Measurements from ENCODE around the gene VAV1. TPM values are rescaled to one million over a fixed set of nuclear protein-coding genes. Genes with fewer than 3 reads are reported as not detected.

Gene VAV1
- total and polyA plus RNA-seq, 7 experiments from 2014 or later, result 26.2 to 132 (median 97.2) TPM

GRCh38 chr19:6801485-6802086 lies 29.1 kb downstream of the VAV1 start:
- DNase-seq (peak; percentile 58 to 90 (median 85)), ATAC-seq (peak; percentile 78)
- Histone ChIP-seq H3K4me3 (ENCODE audit: low read length) (peak overlapping the region; percentile 67), H3K9me3 (ENCODE audit: control insufficient read depth in 2 of 3, low read length in 3 of 3) (no peaks in the 10 kb centered on the region), H3K4me1 (ENCODE audit: control insufficient read depth in 2 of 2, insufficient read depth in 2 of 2, low read length in 2 of 2) (peaks cover 28 to 35% of the 10 kb centered on the region in 2 donors), H3K27me3 (ENCODE audit: control insufficient read depth in 2 of 2, insufficient read depth in 2 of 2, low read length in 2 of 2) (no peaks in the 10 kb centered on the region), H3K27ac (ENCODE audit: low read depth, low read length) (peak overlapping the region; percentile 85), H3K36me3 (ENCODE audit: control insufficient read depth in 2 of 3, insufficient read depth in 3 of 3, low read length in 3 of 3) (no peaks in the 10 kb centered on the region)
- Mint-ChIP-seq H3K27ac (peak overlapping the region; percentile 93 to 99 (median 97)), H3K36me3 (peaks cover 2 to 35% (median 5%) of the 10 kb centered on the region in 5 donors), H3K9me3 (peaks cover 0 to under 1% (median 0%) of the 10 kb centered on the region in 11 donors), H3K4me1 (peaks cover 46 to 85% (median 68%) of the 10 kb centered on the region in 7 donors), H3K27me3 (no peaks in the 10 kb centered on the region), H3K4me3 (peak overlapping the region; percentile 87 to 99 (median 94))
- CTCF ChIA-PET, result interaction anchor here (0.9 to 2.2 kb wide), 3 partner anchors 22 to 34 kb away, joined by 3 to 7 read pairs (median 5); partner anchors contain the start of genes SH2D3A and VAV1
- POLR2A ChIA-PET, result interaction anchor here (0.9 to 4.2 kb wide), 16 partner anchors 8 to 75 kb away, joined by 3 to 53 read pairs (median 8); partner anchors contain the start of genes GPR108, SH2D3A, TRIP10 and VAV1
- intact Hi-C loops (cut with micrococcal nuclease), result loop anchor here (1.0 to 5.0 kb wide), 11 partner anchors 8 to 396 kb away; partner anchors contain the start of genes GPR108 (in 2 of the 2), SH2D3A (in 2 of the 2) and VAV1 (in 2 of the 2)

DNA sequence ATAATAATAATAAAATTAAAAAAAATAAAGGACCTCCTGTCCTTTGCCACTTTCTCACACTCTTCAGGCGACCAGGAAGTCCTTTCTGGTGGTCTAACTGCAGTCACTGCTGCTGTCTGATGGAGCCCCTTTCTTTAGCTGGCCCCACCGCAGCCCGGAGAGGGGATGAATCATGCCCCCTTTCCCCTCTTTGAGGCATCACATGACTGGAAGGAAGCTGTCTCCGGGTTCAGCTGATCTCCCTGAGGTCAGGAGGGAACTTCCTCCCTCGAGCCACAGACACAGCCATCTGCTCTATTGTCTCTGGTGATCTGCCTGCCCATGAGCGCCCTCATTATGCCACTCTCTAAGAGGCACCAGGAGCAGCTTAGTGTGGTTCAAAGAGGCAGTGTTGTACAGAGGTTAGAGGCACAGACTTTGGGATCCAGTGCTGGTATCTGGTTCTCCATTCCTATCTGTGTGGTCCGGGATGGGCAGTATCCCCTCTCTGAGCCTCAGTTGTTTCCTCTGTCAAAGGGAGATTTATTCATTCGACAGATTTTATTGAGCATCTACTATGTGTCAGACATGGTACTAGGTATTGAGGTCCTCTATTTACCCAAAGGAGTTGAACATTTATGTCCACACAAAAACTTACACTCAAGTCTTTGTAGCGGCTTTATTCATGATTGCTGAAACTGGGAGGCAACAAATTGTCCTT lies 30.0 kb downstream of the VAV1 start:
- peak; percentile 80 for ATAC-seq
- no peaks in the 10 kb centered on the region for H3K27me3 Mint-ChIP-seq
- POLR2A ChIA-PET, result interaction anchor here (1.4 to 4.2 kb wide), 8 partner anchors 10 to 64 kb away, joined by 3 to 26 read pairs (median 11); partner anchors contain the start of genes GPR108, SH2D3A and VAV1
- peaks cover 0 to 38% (median 3%) of the 10 kb centered on the region in 5 donors for H3K36me3 Mint-ChIP-seq
- no peaks in the 10 kb centered on the region for H3K36me3 ChIP-seq (ENCODE audit: control insufficient read depth in 2 of 3, insufficient read depth in 3 of 3, low read length in 3 of 3)
- peaks cover 45 to 84% (median 66%) of the 10 kb centered on the region in 7 donors for H3K4me1 Mint-ChIP-seq
- no peaks in the 10 kb centered on the region for H3K9me3 ChIP-seq (ENCODE audit: control insufficient read depth in 2 of 3, low read length in 3 of 3)
- H3K4me3 ChIP-seq (ENCODE audit: low read length), result peak overlapping the region; percentile 35
- H3K4me1 ChIP-seq (ENCODE audit: control insufficient read depth in 2 of 2, insufficient read depth in 2 of 2, low read length in 2 of 2), result peaks cover 28 to 31% of the 10 kb centered on the region in 2 donors
- H3K27ac ChIP-seq (ENCODE audit: low read depth, low read length), result peak overlapping the region; percentile 77
- H3K27ac Mint-ChIP-seq, result peak overlapping the region; percentile 89 to 97 (median 94)
- CTCF ChIA-PET, result interaction anchor here (0.8 to 2.2 kb wide), 5 partner anchors 11 to 66 kb away, joined by 3 to 5 read pairs (median 5); partner anchors contain the start of genes SH2D3A and VAV1
- no peaks in the 10 kb centered on the region for H3K27me3 ChIP-seq (ENCODE audit: control insufficient read depth in 2 of 2, insufficient read depth in 2 of 2, low read length in 2 of 2)
- H3K4me3 Mint-ChIP-seq, result peak overlapping the region; percentile 73 to 99 (median 93)
- intact Hi-C loops (cut with micrococcal nuclease), result loop anchor here (1.0 to 5.0 kb wide), 4 partner anchors 12 to 395 kb away; no protein-coding TSS in a partner anchor
- peak in 7 of 9 donors; percentile 15 to 78 (median 40) for DNase-seq
- no peaks in the 10 kb centered on the region for H3K9me3 Mint-ChIP-seq

DNA sequence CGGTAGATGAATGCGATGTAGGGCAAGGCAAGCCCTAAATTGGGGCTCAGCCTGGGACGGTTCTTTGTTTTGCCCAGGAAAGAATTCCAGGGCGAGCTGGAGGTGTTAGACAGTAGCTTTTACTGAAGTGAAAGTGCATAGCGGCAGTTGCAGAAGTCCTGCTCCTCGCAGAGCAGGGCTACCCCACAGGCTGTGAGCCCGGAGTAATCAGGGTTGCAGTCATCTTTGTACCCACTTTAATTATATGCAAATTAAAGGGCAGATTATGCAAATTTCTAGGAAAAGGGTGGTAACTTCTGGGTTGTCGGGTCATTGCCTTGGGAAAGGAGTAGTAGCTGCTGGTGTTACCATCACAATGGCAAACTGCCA lies 30.5 kb downstream of the VAV1 start:
- Mint-ChIP-seq H3K27ac (peak overlapping the region; percentile 89 to 97 (median 94)), H3K4me1 (peaks cover 45 to 80% (median 66%) of the 10 kb centered on the region in 7 donors), H3K9me3 (no peaks in the 10 kb centered on the region), H3K27me3 (no peaks in the 10 kb centered on the region), H3K36me3 (peaks cover 0 to 38% (median 3%) of the 10 kb centered on the region in 5 donors), H3K4me3 (peak overlapping the region; percentile 73 to 99 (median 93))
- Histone ChIP-seq H3K9me3 (ENCODE audit: control insufficient read depth in 2 of 3, low read length in 3 of 3) (no peaks in the 10 kb centered on the region), H3K27me3 (ENCODE audit: control insufficient read depth in 2 of 2, insufficient read depth in 2 of 2, low read length in 2 of 2) (no peaks in the 10 kb centered on the region), H3K4me1 (ENCODE audit: control insufficient read depth in 2 of 2, insufficient read depth in 2 of 2, low read length in 2 of 2) (peaks cover 28 to 31% of the 10 kb centered on the region in 2 donors), H3K4me3 (ENCODE audit: low read length) (no peak overlapping the region), H3K36me3 (ENCODE audit: control insufficient read depth in 2 of 3, insufficient read depth in 3 of 3, low read length in 3 of 3) (no peaks in the 10 kb centered on the region), H3K27ac (ENCODE audit: low read depth, low read length) (peak overlapping the region; percentile 77)
- intact Hi-C loops (cut with micrococcal nuclease), result loop anchor here (2.0 to 5.0 kb wide), 3 partner anchors 34 to 394 kb away; no protein-coding TSS in a partner anchor
- DNase-seq (no peak), ATAC-seq (no peak)
- CTCF ChIA-PET, result interaction anchor here (0.8 to 1.5 kb wide), 4 partner anchors 11 to 67 kb away, joined by 3 to 5 read pairs (median 4); partner anchors contain the start of gene VAV1
- POLR2A ChIA-PET, result interaction anchor here (1.3 to 4.2 kb wide), 8 partner anchors 10 to 65 kb away, joined by 3 to 26 read pairs (median 9); partner anchors contain the start of genes GPR108, SH2D3A and VAV1

DNA sequence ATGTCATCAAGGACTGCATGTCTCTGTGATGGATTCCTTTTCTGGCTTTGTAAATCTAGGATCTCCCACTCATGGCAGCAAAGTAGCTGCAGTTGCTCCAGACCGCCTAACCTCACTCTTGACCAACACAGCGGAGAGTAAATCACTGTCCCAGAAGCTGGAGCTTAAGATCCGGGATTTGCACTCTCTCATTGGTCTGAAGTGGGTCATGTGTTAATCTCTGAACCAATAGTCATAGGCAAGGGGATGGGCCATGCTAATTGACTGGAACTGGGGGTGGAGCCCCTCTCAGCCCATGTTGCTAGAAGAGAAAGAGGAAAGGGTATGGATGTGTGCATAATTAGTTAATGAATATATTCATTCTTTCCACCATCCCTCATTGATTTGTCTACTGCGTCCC lies 34.0 kb downstream of the VAV1 start:
- Mint-ChIP-seq H3K4me3 (peak overlapping the region in 1 of 10 donors; percentile 34), H3K36me3 (peaks cover 0 to 35% (median 18%) of the 10 kb centered on the region in 5 donors), H3K27ac (peak overlapping the region in 5 of 9 donors; percentile 3 to 66 (median 58)), H3K4me1 (peaks cover 38 to 78% (median 57%) of the 10 kb centered on the region in 7 donors), H3K27me3 (no peaks in the 10 kb centered on the region), H3K9me3 (peaks cover 0 to 5% (median 0%) of the 10 kb centered on the region in 11 donors)
- DNase-seq (no peak), ATAC-seq (no peak)
- peaks cover 0 to 4% (median 0%) of the 10 kb centered on the region in 3 experiments for H3K36me3 ChIP-seq (ENCODE audit: control insufficient read depth in 2 of 3, insufficient read depth in 3 of 3, low read length in 3 of 3)
- no peak overlapping the region for H3K4me3 ChIP-seq (ENCODE audit: low read length)
- H3K4me1 ChIP-seq (ENCODE audit: control insufficient read depth in 2 of 2, insufficient read depth in 2 of 2, low read length in 2 of 2), result peaks cover 11% of the 10 kb centered on the region in 2 donors
- CTCF ChIA-PET, result interaction anchor here (0.5 to 0.6 kb wide), 2 partner anchors 23 to 34 kb away, joined by 3 to 4 read pairs; no protein-coding TSS in a partner anchor
- H3K27me3 ChIP-seq (ENCODE audit: control insufficient read depth in 2 of 2, insufficient read depth in 2 of 2, low read length in 2 of 2), result no peaks in the 10 kb centered on the region
- no peak overlapping the region for H3K27ac ChIP-seq (ENCODE audit: low read depth, low read length)
- H3K9me3 ChIP-seq (ENCODE audit: control insufficient read depth in 2 of 3, low read length in 3 of 3), result no peaks in the 10 kb centered on the region
- POLR2A ChIA-PET, result interaction anchor here (0.8 kb wide), 1 partner anchor 34 kb away, joined by 3 read pairs; the partner anchor contains the start of gene VAV1
- intact Hi-C loops (cut with micrococcal nuclease), result no loop called here

GRCh38 chr19:6807291-6807690 lies 34.8 kb downstream of the VAV1 start:
- H3K4me1 ChIP-seq (ENCODE audit: control insufficient read depth in 2 of 2, insufficient read depth in 2 of 2, low read length in 2 of 2), result peaks cover 10 to 14% of the 10 kb centered on the region in 2 donors
- ATAC-seq, result no peak
- H3K4me3 ChIP-seq (ENCODE audit: low read length), result no peak overlapping the region
- POLR2A ChIA-PET, result no interaction called here
- peaks cover 0 to 5% (median 0%) of the 10 kb centered on the region in 3 experiments for H3K36me3 ChIP-seq (ENCODE audit: control insufficient read depth in 2 of 3, insufficient read depth in 3 of 3, low read length in 3 of 3)
- intact Hi-C loops (cut with micrococcal nuclease), result no loop called here
- H3K27me3 ChIP-seq (ENCODE audit: control insufficient read depth in 2 of 2, insufficient read depth in 2 of 2, low read length in 2 of 2), result no peaks in the 10 kb centered on the region
- DNase-seq, result no peak
- CTCF ChIA-PET, result no interaction called here
- Mint-ChIP-seq H3K9me3 (peaks cover 0 to 5% (median 0%) of the 10 kb centered on the region in 11 donors), H3K36me3 (peaks cover 0 to 41% (median 24%) of the 10 kb centered on the region in 5 donors), H3K27ac (peak overlapping the region in 6 of 9 donors; percentile 3 to 87 (median 68)), H3K27me3 (no peaks in the 10 kb centered on the region), H3K4me3 (peak overlapping the region in 1 of 10 donors; percentile 14), H3K4me1 (peaks cover 36 to 81% (median 59%) of the 10 kb centered on the region in 7 donors)
- H3K9me3 ChIP-seq (ENCODE audit: control insufficient read depth in 2 of 3, low read length in 3 of 3), result no peaks in the 10 kb centered on the region
- H3K27ac ChIP-seq (ENCODE audit: low read depth, low read length), result no peak overlapping the region

DNA sequence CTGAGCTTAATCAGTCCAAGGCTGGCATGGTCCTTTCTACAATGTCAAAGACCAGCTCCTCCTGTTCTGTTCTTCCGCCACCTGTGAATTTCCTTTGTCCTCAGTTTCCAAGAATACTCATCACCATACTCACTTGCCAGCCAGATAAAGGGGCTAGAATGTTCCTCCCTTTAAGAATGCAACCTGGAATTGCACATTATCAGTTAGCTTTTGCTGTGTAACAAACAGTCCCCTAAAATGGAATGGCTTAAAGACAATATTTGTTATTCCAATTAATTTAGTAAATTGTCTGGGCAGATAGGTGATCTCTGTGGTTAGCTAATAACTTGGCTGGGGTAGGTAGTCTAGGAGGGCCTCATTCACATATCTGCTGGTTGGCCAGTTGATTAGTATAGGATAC lies 36.0 kb downstream of the VAV1 start:
- CTCF ChIA-PET, result interaction anchor here (1.5 kb wide), 1 partner anchor 55 kb away, joined by 5 read pairs; no protein-coding TSS in a partner anchor
- Histone ChIP-seq H3K36me3 (ENCODE audit: control insufficient read depth in 2 of 3, insufficient read depth in 3 of 3, low read length in 3 of 3) (peaks cover 0 to 5% (median 0%) of the 10 kb centered on the region in 3 experiments), H3K4me3 (ENCODE audit: low read length) (no peak overlapping the region), H3K27ac (ENCODE audit: low read depth, low read length) (no peak overlapping the region), H3K9me3 (ENCODE audit: control insufficient read depth in 2 of 3, low read length in 3 of 3) (no peaks in the 10 kb centered on the region), H3K27me3 (ENCODE audit: control insufficient read depth in 2 of 2, insufficient read depth in 2 of 2, low read length in 2 of 2) (no peaks in the 10 kb centered on the region), H3K4me1 (ENCODE audit: control insufficient read depth in 2 of 2, insufficient read depth in 2 of 2, low read length in 2 of 2) (peaks cover 9 to 10% of the 10 kb centered on the region in 2 donors)
- H3K4me1 Mint-ChIP-seq, result peaks cover 38 to 82% (median 59%) of the 10 kb centered on the region in 7 donors
- intact Hi-C loops (cut with micrococcal nuclease), result no loop called here
- peak overlapping the region in 3 of 10 donors; percentile 18 to 50 (median 18) for H3K4me3 Mint-ChIP-seq
- peaks cover 0 to 44% (median 28%) of the 10 kb centered on the region in 5 donors for H3K36me3 Mint-ChIP-seq
- H3K27ac Mint-ChIP-seq, result peak overlapping the region in 8 of 9 donors; percentile 55 to 81 (median 74)
- ATAC-seq (no peak), DNase-seq (no peak)
- H3K27me3 Mint-ChIP-seq, result no peaks in the 10 kb centered on the region
- peaks cover 0 to 7% (median 0%) of the 10 kb centered on the region in 11 donors for H3K9me3 Mint-ChIP-seq
- POLR2A ChIA-PET, result interaction anchor here (0.6 to 1.9 kb wide), 3 partner anchors 8 to 26 kb away, joined by 3 to 7 read pairs (median 4); no protein-coding TSS in a partner anchor
